Esophagus squamous epithelium (tissue), 4 donors: ENCODE results near the gene TBC1D8B.
"Not testable (repeated sequence)": the region's sequence is repeated elsewhere in the genome, so short reads cannot be mapped to it uniquely, and the experiment has no call there.

Experiments
- POLR2A ChIP-seq, 4 donors: fragments of 450-650 bp; IDR thresholded peaks; one replicate each; pipeline ENCODE4 v1.6.1; 2017; ENCODE audit warnings: antibody characterized with exemption in 4 of 4, mild to moderate bottlenecking in 4 of 4, moderate library complexity in 3 of 4
- TF ChIP-seq, protein P1 (sequence below), 6 experiments: fragments of 450-650 bp in 4 of 6; fragments of 200-600 bp in 2 of 6; sonication (generic) in 2 of 6; IDR thresholded peaks; one replicate each; pipeline ENCODE4 v1.5.1; 2016 to 2019; ENCODE audit warnings: antibody characterized with exemption in 6 of 6, mild to moderate bottlenecking in 4 of 6, moderate library complexity in 4 of 6

DNA sequence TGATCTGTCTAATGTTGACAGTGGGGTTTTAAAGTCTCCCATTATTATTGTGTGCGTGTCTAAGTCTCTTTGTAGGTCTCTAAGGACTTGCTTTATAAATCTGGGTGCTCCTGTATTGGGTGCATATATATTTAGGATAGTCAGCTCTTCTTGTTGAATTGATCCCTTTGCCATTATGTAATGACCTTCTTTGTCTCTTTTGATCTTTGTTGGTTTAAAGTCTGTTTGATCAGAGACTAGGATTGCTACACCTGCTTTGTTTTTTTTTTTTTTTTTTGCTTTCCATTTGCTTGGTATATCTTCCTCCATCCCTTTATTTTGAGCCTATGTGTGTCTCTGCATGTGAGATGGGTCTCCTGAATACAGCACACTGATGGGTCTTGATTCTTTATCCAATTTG is 33.2 kb upstream of the TBC1D8B start:
- TF ChIP-seq, protein P1, sequence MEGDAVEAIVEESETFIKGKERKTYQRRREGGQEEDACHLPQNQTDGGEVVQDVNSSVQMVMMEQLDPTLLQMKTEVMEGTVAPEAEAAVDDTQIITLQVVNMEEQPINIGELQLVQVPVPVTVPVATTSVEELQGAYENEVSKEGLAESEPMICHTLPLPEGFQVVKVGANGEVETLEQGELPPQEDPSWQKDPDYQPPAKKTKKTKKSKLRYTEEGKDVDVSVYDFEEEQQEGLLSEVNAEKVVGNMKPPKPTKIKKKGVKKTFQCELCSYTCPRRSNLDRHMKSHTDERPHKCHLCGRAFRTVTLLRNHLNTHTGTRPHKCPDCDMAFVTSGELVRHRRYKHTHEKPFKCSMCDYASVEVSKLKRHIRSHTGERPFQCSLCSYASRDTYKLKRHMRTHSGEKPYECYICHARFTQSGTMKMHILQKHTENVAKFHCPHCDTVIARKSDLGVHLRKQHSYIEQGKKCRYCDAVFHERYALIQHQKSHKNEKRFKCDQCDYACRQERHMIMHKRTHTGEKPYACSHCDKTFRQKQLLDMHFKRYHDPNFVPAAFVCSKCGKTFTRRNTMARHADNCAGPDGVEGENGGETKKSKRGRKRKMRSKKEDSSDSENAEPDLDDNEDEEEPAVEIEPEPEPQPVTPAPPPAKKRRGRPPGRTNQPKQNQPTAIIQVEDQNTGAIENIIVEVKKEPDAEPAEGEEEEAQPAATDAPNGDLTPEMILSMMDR (IDR thresholded peaks at IDR 0.05): not testable (repeated sequence)
- not testable (repeated sequence) for TF ChIP-seq POLR2A (IDR thresholded peaks at IDR 0.05)
